OCI-M1 (cell line): Measurements from ENCODE around the gene PLXDC2.

Experiments used
- DNase-seq: peaks from one replicate; lab custom pipeline; 2025; lab: John Stamatoyannopoulos, UW

Gene PLXDC2

GRCh38 chr10:19815731-19816410 is 361 bp upstream of the PLXDC2 start:
- DNase-seq = peak; percentile 81

GRCh38 chr10:19817231-19817933 is 1.1 kb downstream of the PLXDC2 start:
- no peak for DNase-seq

DNA sequence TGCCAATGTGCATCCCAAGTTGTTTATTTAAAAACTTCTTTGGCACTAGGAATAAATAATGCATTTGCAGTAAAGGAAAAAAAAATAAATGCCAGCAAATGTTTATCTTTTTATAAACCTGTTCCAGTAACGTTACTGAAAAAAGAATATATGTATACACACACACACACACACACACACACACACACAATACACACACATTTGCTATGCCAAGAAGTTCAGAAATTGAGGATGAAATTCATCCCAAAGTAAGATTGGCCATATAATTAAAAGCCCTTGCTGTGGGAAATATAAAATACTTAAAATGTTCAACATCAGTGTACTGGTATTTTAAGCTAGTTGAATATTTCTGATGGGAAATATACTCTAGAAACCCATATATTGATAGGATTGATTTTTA is 2.6 kb downstream of the PLXDC2 start:
- no peak for DNase-seq

DNA sequence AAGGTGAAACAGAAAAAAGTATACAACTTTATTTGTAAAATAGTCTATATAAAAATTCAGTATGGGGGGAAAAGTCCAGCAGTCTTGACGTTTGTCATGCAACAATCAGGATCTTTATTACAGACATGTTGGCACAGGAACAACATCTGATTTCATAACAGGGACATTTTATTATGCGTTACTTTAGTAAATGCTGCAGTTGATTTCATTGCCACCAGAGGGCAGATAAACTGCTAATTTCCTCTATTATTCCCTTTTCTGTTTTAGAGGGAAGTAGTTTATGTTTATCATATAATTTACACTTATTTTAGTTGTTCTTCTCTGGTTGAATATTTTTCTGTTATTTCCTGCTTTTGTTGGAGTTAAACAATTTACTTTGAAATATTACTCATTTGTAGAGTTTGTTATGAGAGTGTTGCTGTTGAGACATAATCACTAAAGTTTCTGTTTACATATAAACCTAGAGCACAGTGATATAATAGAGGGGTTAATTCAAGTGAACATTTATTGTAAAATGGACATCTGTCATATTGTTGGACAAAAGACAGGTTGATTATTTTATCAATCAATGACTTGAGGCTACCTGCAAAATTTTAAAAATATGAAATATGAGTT is 3.3 kb downstream of the PLXDC2 start:
- peak; percentile 84 for DNase-seq

- DNase-seq = peak; percentile 52
Measured at GRCh38 chr10:19824381-19825342, 8.4 kb downstream of the PLXDC2 start.

DNA sequence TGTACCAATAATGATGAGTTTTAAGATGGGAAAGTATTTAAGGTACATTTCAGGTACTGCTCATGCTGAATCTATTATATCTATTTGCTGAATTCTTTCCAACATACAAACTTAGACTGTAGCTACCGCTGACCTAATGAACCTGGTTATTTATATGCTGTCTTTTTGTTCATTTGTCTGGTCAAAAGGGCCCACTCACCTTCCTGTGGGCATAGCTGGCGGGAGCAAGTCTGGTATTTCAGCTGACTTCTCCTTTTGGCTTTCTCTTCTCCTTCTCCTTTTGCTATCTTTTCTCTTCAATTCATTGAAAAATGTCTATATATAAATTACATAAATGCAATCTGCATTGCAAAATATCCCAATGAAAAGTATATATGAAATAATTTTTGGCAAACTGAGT is 9.5 kb downstream of the PLXDC2 start:
- peak; percentile 33 for DNase-seq

DNA sequence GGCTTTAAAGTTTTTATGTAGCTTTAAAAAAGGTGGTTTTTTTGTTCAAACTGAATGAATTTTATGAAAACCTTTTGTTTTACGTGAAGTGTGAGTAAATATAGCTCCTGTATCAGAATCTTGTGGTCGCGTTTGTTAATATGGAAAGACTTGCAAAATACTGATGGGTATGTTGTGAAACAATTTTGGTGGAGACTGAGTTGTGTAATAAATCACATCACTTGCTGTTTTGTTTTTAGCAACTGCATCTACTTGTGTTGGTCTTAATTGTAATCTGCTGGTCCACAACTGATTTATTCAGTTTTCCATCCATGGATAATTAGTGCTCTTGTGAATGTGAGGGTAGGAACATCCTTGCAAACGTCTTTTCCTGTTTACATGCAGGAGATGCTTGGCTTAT is 10.5 kb downstream of the PLXDC2 start:
- DNase-seq = no peak

DNA sequence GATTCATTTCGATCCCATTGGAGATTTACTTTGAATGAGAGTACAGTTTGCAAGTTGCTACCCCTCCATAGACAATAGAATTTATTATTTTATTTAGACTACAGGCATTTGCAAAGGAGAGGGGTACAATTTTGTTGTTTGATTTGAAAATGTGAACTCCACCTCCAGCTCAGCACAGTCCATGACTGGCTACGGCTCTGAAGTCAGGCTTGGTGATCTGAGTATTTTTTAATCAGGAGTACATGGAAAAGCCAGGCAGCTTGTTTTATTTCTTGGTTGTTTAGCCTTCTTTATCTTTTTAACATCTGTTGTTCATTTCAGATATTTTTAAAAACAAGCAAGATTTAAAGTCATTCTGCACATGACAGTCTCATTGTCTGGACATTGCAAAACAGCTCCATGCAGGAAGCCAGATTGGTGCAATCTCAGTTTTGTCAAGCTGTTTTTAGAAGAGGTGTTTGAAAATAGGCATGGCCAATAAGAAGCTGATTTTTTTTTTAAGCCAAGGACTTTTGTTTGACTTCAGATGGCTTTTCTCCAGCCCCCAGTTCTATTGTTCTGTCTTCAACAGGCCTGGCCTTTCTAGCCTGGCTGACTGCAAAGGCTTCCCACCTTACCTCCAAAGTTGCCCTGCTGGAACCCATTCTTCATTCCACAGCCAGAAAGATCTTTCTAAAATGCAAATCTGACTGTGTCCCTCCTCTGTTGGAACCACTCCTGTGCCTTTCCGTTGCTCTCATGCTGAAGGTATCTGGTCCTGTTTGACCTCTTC is 12.2 kb downstream of the PLXDC2 start:
- no peak for DNase-seq

GRCh38 chr10:19832699-19833098 is 16.5 kb downstream of the PLXDC2 start:
- DNase-seq = no peak

DNA sequence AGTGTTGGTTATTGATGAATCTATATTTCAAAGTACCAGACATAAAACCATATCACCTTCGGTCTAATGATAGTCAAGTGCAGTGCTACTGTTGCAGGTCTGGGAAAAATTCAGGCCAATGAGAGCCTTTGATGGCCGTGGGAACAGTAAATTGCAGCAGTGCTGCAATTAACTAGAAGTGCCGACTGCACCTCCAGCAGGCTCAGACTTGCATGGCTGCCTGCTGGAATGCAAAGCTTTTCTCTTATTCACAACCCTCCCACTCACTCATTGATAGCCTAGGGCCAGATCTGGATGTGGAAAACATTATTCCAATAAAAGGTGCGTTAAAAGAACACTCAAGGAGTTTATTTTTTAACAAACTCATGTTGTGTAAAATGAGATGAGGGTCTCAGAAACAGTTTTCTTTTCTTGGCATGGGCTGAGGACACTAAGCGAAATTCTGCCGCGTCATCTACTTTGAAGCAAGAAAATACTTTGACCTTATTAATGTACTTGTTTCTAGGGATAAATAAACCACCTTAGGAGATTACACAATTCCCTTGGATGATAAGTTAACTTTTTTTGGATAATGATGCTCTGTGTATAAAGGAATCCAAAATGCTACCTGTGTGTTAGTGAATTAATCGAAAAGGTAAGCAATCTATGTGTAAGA is 17.1 kb downstream of the PLXDC2 start:
- DNase-seq = peak; percentile 33

- no peak for DNase-seq
Measured at GRCh38 chr10:19835952-19836351, 19.7 kb downstream of the PLXDC2 start.

GRCh38 chr10:19839090-19839489 is 22.9 kb downstream of the PLXDC2 start:
- DNase-seq = no peak

GRCh38 chr10:19839552-19839951 is 23.3 kb downstream of the PLXDC2 start:
- no peak for DNase-seq

- no peak for DNase-seq
Measured at GRCh38 chr10:19840776-19841175, 24.5 kb downstream of the PLXDC2 start.

DNA sequence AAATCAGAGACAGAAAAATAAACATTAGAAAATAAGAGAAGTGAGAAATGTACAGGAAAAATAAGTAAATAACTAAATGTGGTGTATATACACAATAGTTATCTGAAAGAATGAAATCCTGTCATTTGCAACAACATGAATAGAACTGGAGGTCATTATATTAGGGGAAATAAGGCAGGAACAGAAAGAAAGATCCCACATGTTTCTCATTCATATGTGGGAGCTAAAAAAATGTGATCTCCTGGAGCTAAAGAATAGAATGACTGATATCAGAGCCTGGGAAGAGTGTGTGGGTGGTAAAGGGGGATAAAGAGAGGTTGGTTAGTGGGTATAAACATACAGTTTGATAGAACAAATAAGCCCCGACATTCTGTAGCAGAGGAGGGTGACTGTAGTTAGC is 27.3 kb downstream of the PLXDC2 start:
- no peak for DNase-seq

DNA sequence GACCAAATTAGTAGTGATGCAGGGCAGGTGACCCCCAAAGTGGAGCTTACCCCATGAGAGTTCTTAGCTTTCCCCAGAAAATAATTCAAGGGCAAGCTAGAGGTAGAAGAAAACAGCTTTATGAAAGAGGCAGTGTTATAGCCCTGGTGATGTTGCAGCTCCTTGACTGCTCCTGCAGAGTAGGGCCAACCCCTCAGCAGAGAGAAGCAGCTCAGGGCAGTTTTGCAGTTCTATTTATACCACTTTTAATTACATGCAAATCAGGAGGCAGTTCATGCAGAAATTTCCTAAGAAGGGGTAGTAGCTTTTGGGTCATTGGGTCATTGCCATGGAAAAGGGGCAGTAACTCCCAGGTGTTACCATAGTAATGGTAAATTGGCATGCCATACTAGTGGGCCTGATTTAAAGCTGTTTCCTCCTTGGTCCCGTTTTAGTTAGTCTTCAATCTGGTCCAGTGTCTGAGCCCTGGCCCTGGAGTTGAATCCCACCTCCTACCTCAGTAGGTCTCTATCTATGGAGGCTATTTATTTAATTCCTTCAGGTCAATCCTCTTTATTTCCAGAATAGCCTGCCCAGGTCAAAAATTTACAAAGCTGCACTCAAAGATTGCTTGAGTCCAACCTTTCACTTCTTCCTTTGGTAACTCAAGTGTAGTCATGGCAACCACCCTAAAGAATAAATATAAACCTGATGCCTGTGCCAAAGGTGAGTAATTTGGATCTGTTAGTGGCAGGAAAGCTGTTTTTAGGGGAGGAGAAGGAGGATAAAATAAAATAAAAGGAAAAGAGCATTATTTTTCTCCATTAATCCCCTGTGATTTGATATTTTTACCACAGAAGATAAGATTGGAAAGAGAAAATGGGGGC is 29.5 kb downstream of the PLXDC2 start:
- DNase-seq = no peak

DNA sequence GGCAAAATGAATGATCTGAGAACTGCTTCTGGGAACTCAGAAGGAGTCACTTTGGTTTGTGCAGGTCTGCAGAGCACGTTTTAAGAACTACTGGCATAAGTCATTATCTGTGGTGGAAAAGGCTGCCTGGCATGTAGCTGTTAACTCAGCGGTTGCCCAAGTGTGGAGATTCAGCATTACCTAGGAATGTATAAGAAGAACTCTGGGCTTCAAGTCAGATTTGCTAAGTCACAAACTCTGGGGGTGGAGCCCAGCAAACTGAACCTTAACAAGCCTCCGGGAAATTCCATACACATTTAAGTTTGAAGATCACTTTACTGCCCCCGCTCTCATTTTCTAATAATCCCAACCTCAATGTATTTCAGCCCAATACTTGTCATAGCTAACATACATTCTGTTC is 31.1 kb downstream of the PLXDC2 start:
- no peak for DNase-seq

- no peak for DNase-seq
Measured at GRCh38 chr10:19848226-19848985, 32.2 kb downstream of the PLXDC2 start.

GRCh38 chr10:19853831-19854230 is 37.6 kb downstream of the PLXDC2 start:
- no peak for DNase-seq
